ENCODE data around the gene UGGT1. TPM values are rescaled to one million over a fixed set of nuclear protein-coding genes. Genes with fewer than 3 reads are reported as not detected.

Gene UGGT1
- total and polyA plus RNA-seq, 2 experiments from 2014 or later = 11.5 to 65.0 TPM

DNA sequence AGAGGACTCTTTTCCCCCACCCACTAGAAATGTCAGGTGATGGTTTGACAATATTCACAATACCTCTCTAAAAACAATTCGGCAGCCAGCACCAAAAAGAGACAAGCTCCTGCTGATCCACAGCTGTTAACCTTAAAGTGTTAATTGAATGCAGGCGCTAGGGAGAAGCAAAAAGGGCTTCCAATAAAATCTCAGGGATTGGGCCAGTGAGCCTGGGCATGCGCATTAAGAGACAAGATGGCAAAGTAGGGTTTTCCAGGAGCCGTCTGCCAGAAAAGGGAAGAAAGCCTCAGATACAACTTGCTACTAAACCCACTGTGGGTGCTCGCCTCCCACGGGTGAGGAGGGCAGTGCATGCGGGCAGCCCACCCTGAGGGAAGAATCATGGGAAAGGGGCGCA lies 128.9 kb downstream of the UGGT1 start:
- no peak for DNase-seq (ENCODE audit: low spot score)
- Histone ChIP-seq H3K79me2 (replicated peaks; ENCODE audit: insufficient read depth) (no peaks in the 10 kb centered on the region), H3K4me3 (no peak overlapping the region), H3K36me3 (ENCODE audit: insufficient read depth) (no peaks in the 10 kb centered on the region), H3F3A (replicated peaks; ENCODE audit: low read depth) (no peaks in the 10 kb centered on the region), H2AFZ (no peak overlapping the region), H3K4me2 (no peak overlapping the region), H4K20me1 (replicated peaks; ENCODE audit: insufficient read depth) (no peaks in the 10 kb centered on the region), H3K9me2 (ENCODE audit: insufficient read depth) (no peaks in the 10 kb centered on the region), H3K4me1 (ENCODE audit: insufficient read depth) (no peaks in the 10 kb centered on the region), H3K27me3 (ENCODE audit: insufficient read depth) (no peaks in the 10 kb centered on the region), H3K27ac (ENCODE audit: low read depth) (no peak overlapping the region)
- Mint-ChIP-seq H3K27ac (no peak overlapping the region), H3K4me3 (no peak overlapping the region), H3K9me3 (no peaks in the 10 kb centered on the region), H3K27me3 (ENCODE audit: insufficient read depth, low read depth, poor library complexity) (peaks cover 4% of the 10 kb centered on the region), H3K4me1 (peaks cover 9% of the 10 kb centered on the region; the same call in 1 of the 3 replicates), H3K36me3 (ENCODE audit: low read depth) (no peaks in the 10 kb centered on the region)
- no peak for ATAC-seq
- TF ChIP-seq, protein P1, sequence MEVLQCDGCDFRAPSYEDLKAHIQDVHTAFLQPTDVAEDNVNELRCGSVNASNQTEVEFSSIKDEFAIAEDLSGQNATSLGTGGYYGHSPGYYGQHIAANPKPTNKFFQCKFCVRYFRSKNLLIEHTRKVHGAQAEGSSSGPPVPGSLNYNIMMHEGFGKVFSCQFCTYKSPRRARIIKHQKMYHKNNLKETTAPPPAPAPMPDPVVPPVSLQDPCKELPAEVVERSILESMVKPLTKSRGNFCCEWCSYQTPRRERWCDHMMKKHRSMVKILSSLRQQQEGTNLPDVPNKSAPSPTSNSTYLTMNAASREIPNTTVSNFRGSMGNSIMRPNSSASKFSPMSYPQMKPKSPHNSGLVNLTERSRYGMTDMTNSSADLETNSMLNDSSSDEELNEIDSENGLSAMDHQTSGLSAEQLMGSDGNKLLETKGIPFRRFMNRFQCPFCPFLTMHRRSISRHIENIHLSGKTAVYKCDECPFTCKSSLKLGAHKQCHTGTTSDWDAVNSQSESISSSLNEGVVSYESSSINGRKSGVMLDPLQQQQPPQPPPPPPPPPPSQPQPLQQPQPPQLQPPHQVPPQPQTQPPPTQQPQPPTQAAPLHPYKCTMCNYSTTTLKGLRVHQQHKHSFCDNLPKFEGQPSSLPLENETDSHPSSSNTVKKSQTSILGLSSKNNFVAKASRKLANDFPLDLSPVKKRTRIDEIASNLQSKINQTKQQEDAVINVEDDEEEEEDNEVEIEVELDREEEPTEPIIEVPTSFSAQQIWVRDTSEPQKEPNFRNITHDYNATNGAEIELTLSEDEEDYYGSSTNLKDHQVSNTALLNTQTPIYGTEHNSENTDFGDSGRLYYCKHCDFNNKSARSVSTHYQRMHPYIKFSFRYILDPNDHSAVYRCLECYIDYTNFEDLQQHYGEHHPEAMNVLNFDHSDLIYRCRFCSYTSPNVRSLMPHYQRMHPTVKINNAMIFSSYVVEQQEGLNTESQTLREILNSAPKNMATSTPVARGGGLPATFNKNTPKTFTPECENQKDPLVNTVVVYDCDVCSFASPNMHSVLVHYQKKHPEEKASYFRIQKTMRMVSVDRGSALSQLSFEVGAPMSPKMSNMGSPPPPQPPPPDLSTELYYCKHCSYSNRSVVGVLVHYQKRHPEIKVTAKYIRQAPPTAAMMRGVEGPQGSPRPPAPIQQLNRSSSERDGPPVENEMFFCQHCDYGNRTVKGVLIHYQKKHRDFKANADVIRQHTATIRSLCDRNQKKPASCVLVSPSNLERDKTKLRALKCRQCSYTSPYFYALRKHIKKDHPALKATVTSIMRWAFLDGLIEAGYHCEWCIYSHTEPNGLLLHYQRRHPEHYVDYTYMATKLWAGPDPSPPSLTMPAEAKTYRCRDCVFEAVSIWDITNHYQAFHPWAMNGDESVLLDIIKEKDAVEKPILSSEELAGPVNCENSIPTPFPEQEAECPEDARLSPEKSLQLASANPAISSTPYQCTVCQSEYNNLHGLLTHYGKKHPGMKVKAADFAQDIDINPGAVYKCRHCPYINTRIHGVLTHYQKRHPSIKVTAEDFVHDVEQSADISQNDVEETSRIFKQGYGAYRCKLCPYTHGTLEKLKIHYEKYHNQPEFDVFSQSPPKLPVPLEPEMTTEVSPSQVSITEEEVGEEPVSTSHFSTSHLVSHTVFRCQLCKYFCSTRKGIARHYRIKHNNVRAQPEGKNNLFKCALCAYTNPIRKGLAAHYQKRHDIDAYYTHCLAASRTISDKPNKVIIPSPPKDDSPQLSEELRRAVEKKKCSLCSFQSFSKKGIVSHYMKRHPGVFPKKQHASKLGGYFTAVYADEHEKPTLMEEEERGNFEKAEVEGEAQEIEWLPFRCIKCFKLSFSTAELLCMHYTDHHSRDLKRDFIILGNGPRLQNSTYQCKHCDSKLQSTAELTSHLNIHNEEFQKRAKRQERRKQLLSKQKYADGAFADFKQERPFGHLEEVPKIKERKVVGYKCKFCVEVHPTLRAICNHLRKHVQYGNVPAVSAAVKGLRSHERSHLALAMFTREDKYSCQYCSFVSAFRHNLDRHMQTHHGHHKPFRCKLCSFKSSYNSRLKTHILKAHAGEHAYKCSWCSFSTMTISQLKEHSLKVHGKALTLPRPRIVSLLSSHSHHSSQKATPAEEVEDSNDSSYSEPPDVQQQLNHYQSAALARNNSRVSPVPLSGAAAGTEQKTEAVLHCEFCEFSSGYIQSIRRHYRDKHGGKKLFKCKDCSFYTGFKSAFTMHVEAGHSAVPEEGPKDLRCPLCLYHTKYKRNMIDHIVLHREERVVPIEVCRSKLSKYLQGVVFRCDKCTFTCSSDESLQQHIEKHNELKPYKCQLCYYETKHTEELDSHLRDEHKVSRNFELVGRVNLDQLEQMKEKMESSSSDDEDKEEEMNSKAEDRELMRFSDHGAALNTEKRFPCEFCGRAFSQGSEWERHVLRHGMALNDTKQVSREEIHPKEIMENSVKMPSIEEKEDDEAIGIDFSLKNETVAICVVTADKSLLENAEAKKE (CRISPR knock-in tag; IDR thresholded peaks at IDR 0.05) = no peak

DNA sequence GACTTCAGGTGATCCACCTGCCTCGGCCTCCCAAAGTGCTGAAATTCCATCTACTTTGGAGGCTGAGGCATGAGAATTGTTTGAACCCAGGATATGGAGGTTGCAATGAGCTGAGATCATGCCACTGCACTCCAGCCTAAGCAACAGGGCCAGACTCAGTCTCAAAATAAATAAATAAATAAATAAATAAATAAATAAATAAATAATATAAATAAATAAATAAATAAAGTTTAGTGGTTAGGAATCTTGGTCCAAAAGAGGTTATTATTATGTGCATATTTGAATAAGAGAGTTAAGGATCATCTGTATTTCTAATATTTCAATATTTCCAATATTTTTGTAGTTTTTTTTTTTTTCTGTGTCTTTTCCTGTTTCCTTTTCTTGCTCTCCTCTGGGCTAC lies 136.9 kb downstream of the UGGT1 start:
- H2AFZ ChIP-seq = no peak overlapping the region
- H3K36me3 Mint-ChIP-seq (ENCODE audit: low read depth) = no peaks in the 10 kb centered on the region

More for the DNA sequence above, 136.9 kb downstream of the UGGT1 start:
- no peaks in the 10 kb centered on the region for H3F3A ChIP-seq (replicated peaks; ENCODE audit: low read depth)
- H3K9me2 ChIP-seq (ENCODE audit: insufficient read depth) = no peaks in the 10 kb centered on the region
- H3K79me2 ChIP-seq (replicated peaks; ENCODE audit: insufficient read depth) = no peaks in the 10 kb centered on the region
- no peak overlapping the region for H3K4me3 ChIP-seq
- TF ChIP-seq, protein P2, sequence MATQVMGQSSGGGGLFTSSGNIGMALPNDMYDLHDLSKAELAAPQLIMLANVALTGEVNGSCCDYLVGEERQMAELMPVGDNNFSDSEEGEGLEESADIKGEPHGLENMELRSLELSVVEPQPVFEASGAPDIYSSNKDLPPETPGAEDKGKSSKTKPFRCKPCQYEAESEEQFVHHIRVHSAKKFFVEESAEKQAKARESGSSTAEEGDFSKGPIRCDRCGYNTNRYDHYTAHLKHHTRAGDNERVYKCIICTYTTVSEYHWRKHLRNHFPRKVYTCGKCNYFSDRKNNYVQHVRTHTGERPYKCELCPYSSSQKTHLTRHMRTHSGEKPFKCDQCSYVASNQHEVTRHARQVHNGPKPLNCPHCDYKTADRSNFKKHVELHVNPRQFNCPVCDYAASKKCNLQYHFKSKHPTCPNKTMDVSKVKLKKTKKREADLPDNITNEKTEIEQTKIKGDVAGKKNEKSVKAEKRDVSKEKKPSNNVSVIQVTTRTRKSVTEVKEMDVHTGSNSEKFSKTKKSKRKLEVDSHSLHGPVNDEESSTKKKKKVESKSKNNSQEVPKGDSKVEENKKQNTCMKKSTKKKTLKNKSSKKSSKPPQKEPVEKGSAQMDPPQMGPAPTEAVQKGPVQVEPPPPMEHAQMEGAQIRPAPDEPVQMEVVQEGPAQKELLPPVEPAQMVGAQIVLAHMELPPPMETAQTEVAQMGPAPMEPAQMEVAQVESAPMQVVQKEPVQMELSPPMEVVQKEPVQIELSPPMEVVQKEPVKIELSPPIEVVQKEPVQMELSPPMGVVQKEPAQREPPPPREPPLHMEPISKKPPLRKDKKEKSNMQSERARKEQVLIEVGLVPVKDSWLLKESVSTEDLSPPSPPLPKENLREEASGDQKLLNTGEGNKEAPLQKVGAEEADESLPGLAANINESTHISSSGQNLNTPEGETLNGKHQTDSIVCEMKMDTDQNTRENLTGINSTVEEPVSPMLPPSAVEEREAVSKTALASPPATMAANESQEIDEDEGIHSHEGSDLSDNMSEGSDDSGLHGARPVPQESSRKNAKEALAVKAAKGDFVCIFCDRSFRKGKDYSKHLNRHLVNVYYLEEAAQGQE (IDR thresholded peaks at IDR 0.05; ENCODE audit: unreplicated experiment) = no peak
- TF ChIP-seq NANOG (IDR thresholded peaks at IDR 0.05; ENCODE audit: borderline replicate concordance) (no peak), ZNF114 (CRISPR knock-in tag; IDR thresholded peaks at IDR 0.05) (no peak), STAT1 (IDR thresholded peaks at IDR 0.05; ENCODE audit: unreplicated experiment) (no peak), EZH2 (IDR thresholded peaks at IDR 0.05; ENCODE audit: low read depth, unreplicated experiment) (no peak), ZNF331 (CRISPR knock-in tag; IDR thresholded peaks at IDR 0.05; ENCODE audit: low read depth) (no peak)
- no peak overlapping the region for H3K27ac ChIP-seq (ENCODE audit: low read depth)
- Mint-ChIP-seq H3K27ac (no peak overlapping the region), H3K9me3 (no peaks in the 10 kb centered on the region), H3K27me3 (ENCODE audit: insufficient read depth, low read depth, poor library complexity) (peaks cover 16% of the 10 kb centered on the region), H3K4me3 (no peak overlapping the region), H3K4me1 (peaks cover under 1% of the 10 kb centered on the region; the same call in 1 of the 3 replicates)
- H4K20me1 ChIP-seq (replicated peaks; ENCODE audit: insufficient read depth) = no peaks in the 10 kb centered on the region
- H3K27me3 ChIP-seq (ENCODE audit: insufficient read depth) = peaks cover 15% of the 10 kb centered on the region
- DNase-seq (ENCODE audit: low spot score) (no peak), ATAC-seq (no peak)
- H3K36me3 ChIP-seq (ENCODE audit: insufficient read depth) = no peaks in the 10 kb centered on the region
- H3K4me2 ChIP-seq = no peak overlapping the region
- no peaks in the 10 kb centered on the region for H3K4me1 ChIP-seq (ENCODE audit: insufficient read depth)
